ENCODE measurements around the gene GNL1. TPM values are rescaled to one million over a fixed set of nuclear protein-coding genes. Genes with fewer than 3 reads are reported as not detected.
"Not testable (repeated sequence)": the region's sequence is repeated elsewhere in the genome, so short reads cannot be mapped to it uniquely, and the experiment has no call there.

Gene GNL1
- total RNA-seq, 2 experiments from 2014 or later = 64.0 to 73.5 TPM

GRCh38 chr6:30542404-30542725 lies 13.9 kb downstream of the GNL1 start:
- peaks cover 32% of the 10 kb centered on the region for H3K4me1 Mint-ChIP-seq
- DNase-seq = peak; percentile 52
- CTCF ChIA-PET = interaction anchor here (0.9 to 12.0 kb wide), 30 partner anchors 11 to 189 kb away, joined by 3 to 305 read pairs (median 14); partner anchors contain the start of genes ABCF1, DHX16 and TUBB
- H3K9me3 Mint-ChIP-seq (ENCODE audit: low read depth) = no peaks in the 10 kb centered on the region
- H3K27me3 Mint-ChIP-seq = no peaks in the 10 kb centered on the region
- H3K4me3 Mint-ChIP-seq = peak overlapping the region; percentile 76
- peaks cover 3% of the 10 kb centered on the region for H3K36me3 Mint-ChIP-seq
- H3K27ac Mint-ChIP-seq = peak overlapping the region; percentile 87
- peak; percentile 43 for ATAC-seq

DNA sequence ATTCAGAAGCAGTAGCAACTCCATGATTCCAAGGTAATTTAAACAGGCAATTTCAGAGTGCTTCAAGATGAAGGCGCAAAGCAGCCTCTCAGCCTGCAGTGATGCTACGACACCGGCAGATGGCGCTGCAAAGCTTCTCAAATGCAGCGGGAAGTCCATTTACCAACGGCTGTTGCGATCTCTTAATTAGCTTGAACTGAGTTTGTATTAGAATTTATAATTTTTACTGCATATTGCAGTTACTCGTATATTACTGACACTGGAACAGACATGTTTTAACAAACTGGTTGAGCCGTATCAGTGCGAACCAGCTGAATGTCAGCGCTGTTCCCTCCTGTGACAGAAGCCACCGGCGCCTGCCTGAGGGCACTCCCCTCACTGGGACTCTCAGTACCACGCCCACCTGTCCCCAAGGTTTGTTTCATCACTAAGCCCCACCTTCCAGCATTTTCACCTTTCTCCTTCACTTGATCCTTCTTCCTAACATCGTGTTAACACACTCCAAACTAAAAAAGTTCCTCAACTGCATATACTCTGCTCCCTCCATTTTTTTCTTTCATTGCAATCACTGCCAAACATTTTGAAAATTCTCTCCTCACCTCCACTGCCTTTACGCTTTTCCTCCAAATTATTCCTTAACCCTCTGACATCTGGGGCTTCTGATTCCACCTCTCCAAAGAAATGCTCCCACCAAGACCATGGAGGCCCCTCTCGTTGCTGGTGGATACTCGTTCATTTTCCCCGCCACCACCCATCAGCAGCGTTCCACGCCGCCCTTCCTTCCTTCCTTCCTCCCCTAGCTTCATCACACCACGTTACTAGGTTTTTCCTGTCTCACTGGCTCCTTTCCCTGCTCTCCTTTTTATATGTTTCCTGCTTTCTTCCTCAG lies 14.5 kb downstream of the GNL1 start:
- Mint-ChIP-seq H3K9me3 (ENCODE audit: low read depth) (no peaks in the 10 kb centered on the region), H3K27me3 (no peaks in the 10 kb centered on the region), H3K4me3 (peak overlapping the region; percentile 76), H3K36me3 (peaks cover 2% of the 10 kb centered on the region), H3K4me1 (peaks cover 32% of the 10 kb centered on the region), H3K27ac (peak overlapping the region; percentile 87)
- peak; percentile 89 for DNase-seq
- CTCF ChIA-PET = interaction anchor here (0.7 to 12.0 kb wide), 49 partner anchors 11 to 328 kb away, joined by 3 to 305 read pairs (median 6); partner anchors contain the start of genes ABCF1, ATAT1, DHX16 and GNL1
- peak; percentile 89 for ATAC-seq

GRCh38 chr6:30537931-30538330 lies 18.4 kb downstream of the GNL1 start:
- H3K36me3 Mint-ChIP-seq = no peaks in the 10 kb centered on the region
- ATAC-seq = no peak
- H3K9me3 Mint-ChIP-seq (ENCODE audit: low read depth) = no peaks in the 10 kb centered on the region
- no peaks in the 10 kb centered on the region for H3K27me3 Mint-ChIP-seq
- H3K27ac Mint-ChIP-seq = no peak overlapping the region
- CTCF ChIA-PET = interaction anchor here (1.0 to 12.0 kb wide), 4 partner anchors 44 to 193 kb away, joined by 3 to 305 read pairs (median 4); no protein-coding TSS in a partner anchor
- H3K4me3 Mint-ChIP-seq = no peak overlapping the region
- no peak for DNase-seq
- peaks cover 26% of the 10 kb centered on the region for H3K4me1 Mint-ChIP-seq

DNA sequence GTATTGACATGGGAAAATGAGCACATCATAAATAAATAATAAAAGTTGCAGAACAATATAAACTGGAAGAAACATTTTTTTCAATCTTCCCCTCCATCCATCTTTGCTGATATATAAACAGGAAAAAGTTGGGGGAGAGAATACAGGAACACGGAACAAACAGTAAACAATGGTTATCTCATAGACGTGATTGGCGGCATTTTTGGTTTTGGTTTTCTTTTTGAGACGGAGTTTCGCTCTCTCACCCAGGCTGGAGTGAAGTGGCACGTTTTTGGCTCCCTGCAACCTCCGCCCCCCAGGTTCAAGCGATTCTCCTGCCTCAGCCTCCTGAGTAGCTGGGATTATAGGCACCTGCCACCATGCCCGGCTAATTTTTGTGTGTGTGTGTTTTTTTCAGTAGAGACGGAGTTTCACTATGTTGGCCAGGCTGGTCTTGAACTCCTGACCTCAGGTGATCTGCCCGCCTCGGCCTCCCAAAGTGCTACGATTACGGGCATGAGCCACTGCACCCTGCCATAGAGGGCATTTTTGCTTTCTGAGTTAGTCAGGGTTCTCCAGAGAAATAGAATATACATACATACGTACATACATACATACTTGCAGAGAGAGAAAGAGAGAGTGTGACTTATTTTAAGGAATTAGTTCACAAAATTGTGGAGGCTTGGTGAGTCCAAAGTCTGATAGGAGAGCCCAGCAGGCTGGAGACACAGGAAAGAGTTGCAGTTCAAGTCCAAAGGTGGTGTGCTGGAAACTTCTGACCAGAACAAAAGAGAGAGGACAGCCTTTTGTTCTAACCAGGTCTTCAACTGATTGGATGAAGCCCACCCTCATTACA lies 22.6 kb downstream of the GNL1 start:
- H3K4me1 Mint-ChIP-seq = peaks cover 37% of the 10 kb centered on the region
- DNase-seq (peak; percentile 57), ATAC-seq (peak; percentile 63)
- H3K27ac Mint-ChIP-seq = peak overlapping the region; percentile 93
- no peaks in the 10 kb centered on the region for H3K36me3 Mint-ChIP-seq
- H3K9me3 Mint-ChIP-seq (ENCODE audit: low read depth) = peaks cover 2% of the 10 kb centered on the region
- H3K4me3 Mint-ChIP-seq = peak overlapping the region; percentile 77
- CTCF ChIA-PET = interaction anchor here (1.4 to 4.5 kb wide), 7 partner anchors 11 to 64 kb away, joined by 3 to 101 read pairs (median 28); partner anchors contain the start of gene ABCF1
- no peaks in the 10 kb centered on the region for H3K27me3 Mint-ChIP-seq

DNA sequence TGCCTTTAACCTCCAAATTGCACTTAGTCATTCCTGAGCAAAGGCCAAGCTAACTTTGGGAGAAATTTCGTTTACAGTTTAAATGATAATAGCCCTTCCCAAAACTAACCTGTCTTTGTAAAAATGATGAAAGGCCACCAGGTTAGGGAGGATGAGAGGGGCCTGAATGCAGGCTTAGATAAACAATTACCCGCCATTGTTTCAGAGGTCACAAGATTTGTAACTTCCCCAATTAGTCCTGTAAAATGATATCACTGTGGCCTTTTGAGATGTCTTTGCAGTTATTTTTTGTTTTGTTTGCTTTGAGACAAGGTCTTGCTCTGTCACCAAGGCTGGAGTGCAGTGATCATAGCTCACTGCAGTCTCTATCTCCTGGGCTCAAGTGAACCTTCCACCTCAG lies 26.3 kb downstream of the GNL1 start:
- Mint-ChIP-seq H3K9me3 (ENCODE audit: low read depth) (peaks cover 2% of the 10 kb centered on the region), H3K4me1 (peaks cover 54% of the 10 kb centered on the region), H3K27me3 (no peaks in the 10 kb centered on the region), H3K4me3 (no peak overlapping the region), H3K36me3 (peaks cover 5% of the 10 kb centered on the region), H3K27ac (peak overlapping the region; percentile 57)
- no peak for ATAC-seq
- CTCF ChIA-PET = interaction anchor here (1.0 to 4.5 kb wide), 14 partner anchors 9 to 76 kb away, joined by 3 to 101 read pairs (median 6); no protein-coding TSS in a partner anchor
- no peak for DNase-seq

DNA sequence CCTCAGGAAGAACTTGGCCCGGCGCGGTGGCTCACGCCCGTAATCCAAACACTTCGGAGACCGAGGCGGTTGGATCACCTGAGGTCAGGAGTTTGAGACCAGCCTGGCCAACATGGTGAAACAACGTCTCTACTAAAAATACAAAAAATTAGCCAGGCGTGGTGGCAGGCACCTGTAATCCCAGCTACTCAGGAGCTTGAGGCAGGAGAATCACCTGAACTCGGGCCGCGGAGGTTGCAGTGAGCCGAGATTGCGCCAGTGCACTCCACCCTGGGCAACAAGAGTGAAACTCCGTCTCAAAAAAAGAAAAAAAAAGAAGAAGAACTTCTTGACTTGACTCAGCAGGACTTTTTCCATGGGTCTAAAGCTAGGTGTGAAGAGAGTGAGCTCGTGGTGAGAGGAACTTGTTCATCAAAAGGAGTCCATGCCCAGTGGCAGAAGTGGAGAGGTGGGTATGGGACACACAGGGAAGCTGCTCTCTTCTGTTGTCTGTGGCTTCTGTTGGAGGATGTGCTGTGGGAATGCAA lies 26.9 kb downstream of the GNL1 start:
- peaks cover 54% of the 10 kb centered on the region for H3K4me1 Mint-ChIP-seq
- peak; percentile 56 for DNase-seq
- CTCF ChIA-PET = interaction anchor here (0.7 to 4.5 kb wide), 15 partner anchors 9 to 76 kb away, joined by 3 to 101 read pairs (median 5); no protein-coding TSS in a partner anchor
- not testable (repeated sequence) for H3K36me3 Mint-ChIP-seq; H3K27me3 Mint-ChIP-seq; H3K9me3 Mint-ChIP-seq (ENCODE audit: low read depth); H3K4me3 Mint-ChIP-seq
- peak; percentile 73 for ATAC-seq
- H3K27ac Mint-ChIP-seq = peak overlapping the region; percentile 73

- peaks cover 10% of the 10 kb centered on the region for H3K36me3 Mint-ChIP-seq
- CTCF ChIA-PET = interaction anchor here (1.0 to 2.1 kb wide), 2 partner anchors 10 to 16 kb away, joined by 3 to 6 read pairs; no protein-coding TSS in a partner anchor
- not testable (repeated sequence) for ATAC-seq; H3K9me3 Mint-ChIP-seq (ENCODE audit: low read depth); H3K4me3 Mint-ChIP-seq; H3K27me3 Mint-ChIP-seq; DNase-seq; H3K27ac Mint-ChIP-seq
- peaks cover 42% of the 10 kb centered on the region for H3K4me1 Mint-ChIP-seq
These were observed 29.8 kb downstream of the GNL1 start for GRCh38 chr6:30526444-30526843.

DNA sequence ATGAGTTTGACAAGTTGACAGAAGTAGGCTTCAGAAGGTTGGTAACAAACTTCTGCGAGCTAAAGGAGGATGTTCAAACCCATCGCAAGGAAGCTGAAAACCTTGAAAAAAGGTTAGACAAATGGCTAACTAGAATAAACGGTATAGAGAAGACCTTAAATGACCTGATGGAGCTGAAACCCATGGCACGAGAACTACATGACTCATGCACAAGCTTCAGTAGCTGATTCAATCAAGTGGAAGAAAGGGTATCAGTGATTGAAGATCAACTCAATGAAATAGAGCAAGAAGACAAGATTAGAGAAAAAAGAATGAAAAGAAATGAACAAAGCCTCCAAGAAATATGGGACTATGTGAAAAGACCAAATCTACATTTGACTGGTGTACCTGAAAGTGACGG lies 34.3 kb downstream of the GNL1 start:
- Mint-ChIP-seq H3K4me1 (peaks cover 25% of the 10 kb centered on the region), H3K36me3 (peaks cover 24% of the 10 kb centered on the region)
- DNase-seq; ATAC-seq; H3K27ac Mint-ChIP-seq; H3K4me3 Mint-ChIP-seq; H3K27me3 Mint-ChIP-seq; H3K9me3 Mint-ChIP-seq (ENCODE audit: low read depth): not testable (repeated sequence)
- CTCF ChIA-PET = interaction anchor here (1.6 to 2.9 kb wide), 5 partner anchors 10 to 23 kb away, joined by 4 to 17 read pairs (median 6); no protein-coding TSS in a partner anchor

DNA sequence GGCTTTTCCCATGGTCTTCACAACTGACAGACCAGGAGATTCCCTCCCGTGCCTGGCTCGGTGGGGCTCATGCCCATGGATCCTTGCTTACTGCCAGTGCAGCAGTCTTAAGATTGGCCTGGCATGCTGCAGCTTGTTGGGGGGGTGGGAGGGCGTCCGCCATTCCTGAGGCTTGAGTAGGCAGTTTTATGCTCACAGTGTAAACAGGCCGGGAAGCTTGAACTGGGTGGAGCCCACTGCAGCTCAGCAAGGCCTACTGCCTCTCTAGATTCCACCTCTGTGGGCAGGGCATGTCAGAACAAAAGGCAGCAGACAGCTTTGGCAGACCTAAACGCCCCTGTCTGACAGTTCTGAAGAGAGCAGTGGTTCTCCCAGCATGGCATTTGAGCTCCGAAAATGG lies 35.2 kb downstream of the GNL1 start:
- not testable (repeated sequence) for H3K27ac Mint-ChIP-seq; ATAC-seq; H3K4me3 Mint-ChIP-seq; H3K9me3 Mint-ChIP-seq (ENCODE audit: low read depth); DNase-seq; H3K27me3 Mint-ChIP-seq
- CTCF ChIA-PET = interaction anchor here (1.0 to 2.9 kb wide), 5 partner anchors 9 to 24 kb away, joined by 4 to 17 read pairs (median 5); no protein-coding TSS in a partner anchor
- Mint-ChIP-seq H3K4me1 (peaks cover 25% of the 10 kb centered on the region), H3K36me3 (peaks cover 20% of the 10 kb centered on the region)

DNA sequence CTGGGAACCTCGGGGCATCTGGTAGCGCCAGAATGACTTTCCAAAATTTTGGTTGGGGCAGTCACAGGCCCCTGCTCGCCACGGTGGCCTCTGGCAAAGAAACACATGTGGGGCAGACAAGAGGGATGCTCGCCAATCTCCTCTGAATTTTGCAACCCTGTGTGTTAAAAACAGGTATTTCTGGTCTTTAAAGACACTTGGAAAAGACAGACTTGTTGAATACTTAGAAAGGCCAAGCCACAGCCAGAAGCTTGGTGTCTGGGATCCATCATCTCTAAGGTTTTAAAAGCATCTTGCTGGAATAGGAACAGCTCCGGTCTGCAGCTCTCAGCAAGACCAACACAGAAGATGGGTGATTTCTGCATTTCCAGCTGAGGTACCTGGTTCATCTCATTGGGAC lies 35.8 kb downstream of the GNL1 start:
- no peak overlapping the region for H3K4me3 Mint-ChIP-seq
- DNase-seq = no peak
- no peaks in the 10 kb centered on the region for H3K9me3 Mint-ChIP-seq (ENCODE audit: low read depth)
- H3K27me3 Mint-ChIP-seq = peaks cover 2% of the 10 kb centered on the region
- H3K36me3 Mint-ChIP-seq = peaks cover 20% of the 10 kb centered on the region
- no peak overlapping the region for H3K27ac Mint-ChIP-seq
- CTCF ChIA-PET = interaction anchor here (1.0 to 2.9 kb wide), 4 partner anchors 9 to 24 kb away, joined by 4 to 17 read pairs (median 6); no protein-coding TSS in a partner anchor
- no peak for ATAC-seq
- H3K4me1 Mint-ChIP-seq = peaks cover 27% of the 10 kb centered on the region

- Mint-ChIP-seq H3K27ac (peak overlapping the region; percentile 34), H3K4me1 (peaks cover 35% of the 10 kb centered on the region), H3K36me3 (peaks cover 18% of the 10 kb centered on the region)
- CTCF ChIA-PET = interaction anchor here (0.7 to 4.4 kb wide), 5 partner anchors 10 to 36 kb away, joined by 3 to 42 read pairs (median 4); no protein-coding TSS in a partner anchor
- H3K9me3 Mint-ChIP-seq (ENCODE audit: low read depth); H3K4me3 Mint-ChIP-seq; H3K27me3 Mint-ChIP-seq; ATAC-seq: not testable (repeated sequence)
- DNase-seq = peak; percentile 61
These were observed 37.7 kb downstream of the GNL1 start for GRCh38 chr6:30518505-30519145.
